HG02642 (cell line): ENCODE data around the gene MEF2A.

Experiments
- ATAC-seq: cut with Tn5 transposase; IDR thresholded peaks from one replicate; pipeline ENCODE4 v1.9.1; 2021; ENCODE audit warnings: mild to moderate bottlenecking; ENCODE audit not compliant: unreplicated experiment, poor library complexity

Gene MEF2A

DNA sequence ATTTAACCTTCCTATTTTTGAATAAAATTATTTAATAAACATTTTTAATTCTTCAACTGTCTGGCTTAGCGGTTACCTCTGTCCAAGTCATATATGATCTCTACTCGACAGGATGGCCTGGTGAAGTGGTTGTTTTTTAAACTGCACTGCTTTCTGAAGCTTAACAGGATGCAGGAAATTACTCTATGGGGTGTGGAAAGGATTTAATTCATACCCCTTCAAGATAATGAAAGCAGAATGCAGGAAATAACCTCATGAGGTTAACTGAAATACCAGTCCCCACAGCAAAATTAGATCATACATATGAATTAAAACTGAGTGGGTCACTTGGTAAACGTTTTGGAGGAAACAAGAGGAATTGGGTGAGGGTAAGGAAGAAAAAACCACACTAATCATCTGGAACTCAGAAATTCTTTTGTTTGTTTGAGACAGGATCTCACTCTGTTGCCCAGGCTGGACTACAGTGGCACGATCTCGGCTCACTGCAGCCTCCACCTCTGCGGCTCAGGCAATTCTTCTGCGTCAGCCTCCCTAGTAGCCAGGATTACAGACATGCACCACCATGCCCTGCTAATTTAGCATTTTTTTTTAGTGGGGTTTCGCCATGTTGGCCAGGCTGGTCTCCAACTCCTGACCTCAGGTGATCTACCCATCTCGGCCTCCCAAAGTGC, 117.4 kb downstream of the MEF2A start:
- no peak for ATAC-seq

DNA sequence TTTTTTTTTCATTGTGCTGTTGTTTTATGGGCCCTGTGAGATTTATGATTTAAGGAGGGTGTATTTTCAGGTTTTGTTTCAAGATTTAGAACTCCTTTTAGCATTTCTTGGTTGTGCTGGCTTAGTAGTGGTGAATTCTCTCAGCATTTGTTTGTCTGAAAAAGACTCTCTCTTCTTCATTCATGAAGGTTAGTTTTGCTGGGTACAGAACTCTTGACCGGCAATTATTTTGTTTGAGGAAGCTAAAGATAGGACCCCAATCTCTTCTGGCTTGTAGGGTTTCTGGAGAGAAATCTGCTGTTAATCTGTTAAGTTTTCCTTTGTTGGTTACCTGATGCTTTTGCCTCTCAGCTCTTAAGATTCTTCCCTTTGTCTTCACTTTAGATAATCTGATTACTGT, 120.5 kb downstream of the MEF2A start:
- ATAC-seq = no peak

DNA sequence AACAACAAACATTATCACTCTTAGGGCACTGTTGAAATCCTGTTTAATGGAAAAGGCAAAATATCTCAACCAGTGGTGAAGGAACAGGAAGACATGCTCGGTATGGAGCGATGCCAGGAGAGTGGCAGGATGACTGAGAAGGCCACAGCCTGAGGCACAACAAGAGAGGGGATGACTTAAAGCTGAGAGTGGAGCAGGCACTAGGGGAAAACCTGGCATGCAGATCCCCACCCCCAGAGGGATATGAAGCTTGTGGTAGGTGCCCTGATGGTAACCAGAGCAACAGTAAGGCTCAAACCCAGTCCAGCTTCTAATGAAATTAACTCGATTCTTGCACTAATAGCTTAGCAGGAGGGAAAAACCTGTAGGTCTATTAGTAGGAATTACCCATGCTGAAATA, 127.0 kb downstream of the MEF2A start:
- ATAC-seq = no peak

DNA sequence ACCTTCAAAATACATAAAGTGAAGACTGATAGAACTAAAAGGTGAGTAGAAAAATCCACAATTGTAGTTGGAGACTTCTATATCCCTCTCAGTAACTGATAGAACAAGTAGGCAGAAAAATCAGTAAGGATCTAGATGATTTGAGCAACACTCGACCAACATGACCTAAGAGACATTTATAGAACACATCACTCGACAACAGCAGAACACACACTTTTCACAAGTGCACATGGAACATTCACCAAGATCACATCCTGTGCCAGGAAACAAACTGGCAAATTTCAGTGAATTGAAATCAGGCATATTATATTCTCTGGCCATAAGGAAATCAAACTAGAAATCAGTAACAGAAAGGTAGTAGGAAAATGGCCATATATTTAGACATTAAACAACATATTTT, 130.3 kb downstream of the MEF2A start:
- ATAC-seq = no peak

DNA sequence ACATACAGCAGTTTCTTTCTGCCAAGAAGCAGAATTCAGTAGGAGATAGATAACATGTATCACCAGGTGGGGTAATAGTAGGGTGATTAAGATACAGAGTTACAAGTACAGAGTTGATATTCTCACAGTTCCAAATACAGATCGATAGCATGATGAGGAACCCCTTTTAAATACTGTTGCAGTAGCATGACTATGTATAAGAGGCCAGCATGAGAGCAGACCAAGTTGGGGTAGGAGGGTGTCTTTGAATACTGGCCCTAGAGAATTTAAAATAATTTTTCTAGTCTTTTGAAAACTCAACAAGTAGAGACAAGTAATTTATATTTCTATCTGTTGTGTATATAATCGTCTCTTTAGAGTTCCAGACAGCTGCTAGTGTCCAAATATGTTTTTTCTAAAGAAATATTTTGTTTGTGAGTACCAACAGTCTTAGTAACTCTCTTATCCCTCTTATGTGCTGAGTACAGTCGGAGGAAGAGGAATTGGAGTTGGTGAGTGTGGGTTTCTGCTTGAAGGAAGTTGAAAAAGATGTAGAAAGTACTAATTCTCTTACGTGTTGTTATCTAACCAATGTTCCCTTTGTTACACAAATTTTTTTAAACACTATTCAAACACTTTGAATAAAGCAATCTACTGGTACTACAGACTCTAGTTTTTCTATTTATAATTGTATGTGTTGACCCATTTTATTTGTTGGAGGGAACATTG, 137.3 kb downstream of the MEF2A start:
- ATAC-seq = no peak

DNA sequence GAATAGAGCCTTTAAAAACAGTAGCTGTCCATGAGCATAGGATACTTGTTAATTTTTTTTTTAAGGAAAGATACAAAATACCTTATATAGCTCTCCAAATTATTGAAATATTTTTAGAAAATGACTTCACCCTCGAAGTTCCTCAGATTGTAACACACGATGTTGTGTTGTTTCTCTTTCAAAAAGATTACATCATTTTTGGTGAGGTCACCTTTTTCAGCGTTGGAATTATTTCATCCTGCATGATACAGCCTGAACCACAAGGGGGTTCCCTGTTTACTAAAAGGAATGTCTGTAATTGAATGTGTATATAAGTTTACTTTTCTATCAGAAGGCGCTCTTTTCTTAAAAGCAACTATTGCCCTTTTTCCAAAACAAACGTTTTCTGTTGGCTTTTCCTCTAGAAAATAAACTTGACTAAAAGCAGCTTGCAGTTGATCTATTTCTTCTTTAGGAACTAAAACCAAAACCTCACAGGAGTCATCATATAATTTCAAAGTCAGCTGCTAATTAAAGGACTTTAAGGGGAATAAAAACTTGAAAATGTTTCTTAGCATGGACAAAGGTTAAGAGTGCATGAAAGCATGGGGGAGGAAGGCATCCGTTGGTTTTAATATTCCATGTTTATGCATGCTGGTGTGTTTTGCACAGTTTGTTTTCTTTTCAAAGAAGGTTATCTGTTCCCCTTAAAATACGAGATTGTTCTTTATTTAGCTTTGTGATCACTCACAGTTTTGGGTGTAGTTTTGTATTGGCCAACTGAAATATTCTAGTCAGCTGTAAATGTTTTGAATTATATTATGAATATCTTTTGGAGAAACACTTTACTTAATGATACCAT, 138.0 kb downstream of the MEF2A start:
- peak; percentile 69 for ATAC-seq

DNA sequence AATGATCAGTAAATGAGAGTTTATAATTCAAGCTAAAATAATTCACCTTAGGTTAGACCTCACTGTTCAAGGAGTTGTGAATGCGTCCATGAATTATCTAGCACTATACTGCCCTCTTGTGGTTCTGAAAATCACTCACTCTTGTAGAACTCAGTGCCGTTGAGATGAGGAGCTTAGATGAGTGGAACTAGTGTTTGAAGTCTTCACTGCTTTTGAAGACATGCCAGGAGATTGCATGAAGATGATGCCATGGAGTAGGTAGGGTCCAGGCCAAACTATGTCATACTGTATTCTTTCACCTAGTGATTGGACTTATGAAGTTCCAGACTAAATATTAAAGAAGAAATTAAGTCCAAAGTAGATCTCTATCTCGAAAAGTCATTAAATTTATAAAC, 138.7 kb downstream of the MEF2A start:
- ATAC-seq = no peak

DNA sequence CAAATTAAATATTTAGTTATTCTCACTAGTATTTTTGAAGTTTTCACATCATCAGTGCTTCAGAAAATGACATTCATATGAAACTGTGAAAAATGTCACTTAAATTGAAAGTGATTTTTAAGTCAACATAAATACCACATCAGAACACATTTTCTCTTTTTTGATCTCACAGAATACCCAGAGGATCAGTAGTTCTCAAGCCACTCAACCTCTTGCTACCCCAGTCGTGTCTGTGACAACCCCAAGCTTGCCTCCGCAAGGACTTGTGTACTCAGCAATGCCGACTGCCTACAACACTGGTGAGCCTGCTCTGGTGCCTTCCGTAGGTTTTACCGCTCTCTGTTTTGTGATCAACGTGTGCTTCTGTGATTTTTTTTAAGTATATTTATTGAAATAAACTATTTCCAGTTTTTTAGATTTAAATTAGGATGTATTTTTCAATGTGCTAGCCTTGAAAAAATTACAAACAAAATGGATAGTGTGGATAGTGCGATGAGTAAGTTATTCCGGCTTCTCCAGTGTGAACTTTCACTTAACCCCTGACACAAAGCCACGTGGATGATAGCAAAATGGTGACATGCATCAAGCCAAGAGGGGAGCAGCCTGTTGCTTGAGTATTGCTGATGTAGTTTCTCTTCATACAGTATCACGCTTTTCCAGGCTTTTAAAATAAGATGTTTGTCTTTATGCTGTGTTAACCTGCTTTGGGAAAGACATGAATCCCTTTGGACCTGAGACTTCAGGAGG, 140.9 kb downstream of the MEF2A start:
- ATAC-seq = no peak

DNA sequence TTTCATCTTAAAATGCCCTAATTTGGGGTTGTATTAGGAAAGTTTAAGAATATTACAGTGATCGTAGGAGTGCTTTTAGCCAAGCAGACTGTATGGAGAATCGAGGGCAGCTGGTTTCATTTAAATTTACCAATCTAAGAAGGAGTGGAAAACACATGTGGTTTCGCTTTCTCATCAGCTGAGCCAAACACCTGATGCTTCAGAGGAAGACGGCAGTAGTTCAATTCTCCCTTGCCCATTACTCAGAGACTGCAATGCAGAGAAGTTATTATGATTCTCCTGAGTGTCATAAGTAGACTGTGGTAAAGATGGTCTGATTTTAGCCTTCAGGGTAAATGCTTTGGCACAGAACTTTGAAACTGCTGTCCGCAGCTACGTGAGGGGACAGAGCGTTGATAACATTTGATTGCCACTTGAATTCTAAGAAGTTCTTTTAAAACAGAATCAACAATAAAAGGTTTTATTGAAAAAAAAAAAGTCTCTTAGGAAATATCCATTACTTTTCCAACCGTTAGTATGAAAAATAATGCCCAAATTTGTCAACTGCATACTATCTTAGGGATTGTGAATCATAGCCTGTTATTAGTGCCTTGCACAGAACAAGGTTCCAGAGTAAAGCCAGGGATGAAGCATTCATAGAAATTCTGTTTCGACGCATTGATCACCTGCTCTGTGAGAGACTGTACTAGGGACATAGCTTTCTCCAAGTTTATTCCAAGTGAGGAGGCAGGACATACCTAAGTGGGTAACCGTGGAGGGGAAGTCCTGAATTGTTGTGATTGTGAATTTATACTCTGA, 141.9 kb downstream of the MEF2A start:
- ATAC-seq = no peak

DNA sequence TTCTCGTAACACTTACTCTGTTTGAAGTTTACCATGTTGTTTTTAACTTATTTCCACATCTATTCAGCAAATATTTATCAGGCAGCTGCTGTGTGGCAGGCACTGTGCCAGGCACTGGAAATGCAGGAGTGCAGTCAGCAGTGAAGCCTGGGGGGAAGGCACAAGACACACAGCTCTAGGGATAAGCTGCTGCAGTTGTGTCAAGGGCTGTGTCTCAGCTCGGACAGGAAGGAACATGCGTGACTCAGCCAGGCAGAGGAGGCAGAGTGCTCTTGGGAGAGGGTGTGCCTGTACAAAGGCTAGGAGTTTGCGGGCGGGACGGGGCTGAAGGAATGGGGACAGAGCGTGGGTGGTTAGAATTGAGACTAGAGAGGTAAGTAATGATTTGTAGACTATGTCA, 142.8 kb downstream of the MEF2A start:
- no peak for ATAC-seq

DNA sequence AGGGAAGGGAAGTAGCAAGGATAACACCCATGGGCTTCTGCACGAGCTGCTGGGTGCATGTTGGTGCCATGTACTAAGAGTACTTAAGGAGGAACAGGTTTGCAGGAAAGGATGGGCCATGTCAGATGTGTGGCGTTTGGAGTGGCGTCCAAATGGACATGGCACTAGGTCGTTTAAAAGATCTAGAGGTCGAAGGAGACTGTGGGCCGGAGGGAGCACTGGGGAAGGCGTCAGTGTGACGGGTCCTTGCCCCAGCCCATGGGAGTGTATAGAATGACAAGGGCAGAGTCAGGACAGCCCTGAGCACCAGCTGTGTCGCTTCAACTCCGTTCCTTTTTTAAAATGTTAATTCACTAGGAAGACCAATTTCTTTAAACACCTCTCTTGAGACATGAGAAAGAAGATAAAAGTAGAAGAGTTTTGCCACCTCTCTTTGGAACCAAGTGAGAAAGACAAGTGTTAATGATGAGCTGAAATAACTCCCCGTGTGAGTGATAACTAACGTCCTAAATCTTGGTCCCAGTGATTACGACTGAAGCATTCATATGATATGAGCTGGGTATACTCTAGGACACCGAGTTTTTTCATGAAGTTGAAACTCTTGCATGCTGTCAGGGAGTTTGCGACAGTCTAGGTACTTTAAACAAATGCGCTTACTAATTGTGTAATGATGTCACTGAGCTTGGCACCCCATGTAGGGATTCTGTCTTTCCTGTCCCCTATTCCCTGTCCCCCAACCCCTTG, 143.6 kb downstream of the MEF2A start:
- ATAC-seq = no peak

DNA sequence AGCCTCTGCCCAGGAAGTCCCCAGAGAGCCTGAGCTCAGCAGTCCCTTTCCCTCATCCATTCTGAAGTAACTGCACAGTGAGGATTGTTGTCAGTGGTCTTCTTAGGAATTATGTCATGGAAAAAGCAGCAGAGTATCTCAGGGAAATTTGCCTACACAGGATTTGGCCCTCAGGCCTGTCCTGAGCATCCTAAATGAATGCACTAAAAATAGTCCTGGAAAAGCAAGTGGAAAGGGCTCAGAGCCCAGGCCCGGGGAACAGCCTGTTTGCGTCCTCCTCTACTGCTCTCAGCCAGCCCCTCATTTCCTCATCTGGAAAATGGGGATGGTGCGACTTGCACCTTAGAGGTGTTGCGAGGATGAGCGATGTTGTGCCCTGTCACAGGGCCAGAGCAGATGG, 145.8 kb downstream of the MEF2A start:
- no peak for ATAC-seq

DNA sequence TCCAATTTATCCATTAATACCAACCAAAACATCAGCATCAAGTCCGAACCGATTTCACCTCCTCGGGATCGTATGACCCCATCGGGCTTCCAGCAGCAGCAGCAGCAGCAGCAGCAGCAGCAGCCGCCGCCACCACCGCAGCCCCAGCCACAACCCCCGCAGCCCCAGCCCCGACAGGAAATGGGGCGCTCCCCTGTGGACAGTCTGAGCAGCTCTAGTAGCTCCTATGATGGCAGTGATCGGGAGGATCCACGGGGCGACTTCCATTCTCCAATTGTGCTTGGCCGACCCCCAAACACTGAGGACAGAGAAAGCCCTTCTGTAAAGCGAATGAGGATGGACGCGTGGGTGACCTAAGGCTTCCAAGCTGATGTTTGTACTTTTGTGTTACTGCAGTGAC, 146.6 kb downstream of the MEF2A start:
- no peak for ATAC-seq

DNA sequence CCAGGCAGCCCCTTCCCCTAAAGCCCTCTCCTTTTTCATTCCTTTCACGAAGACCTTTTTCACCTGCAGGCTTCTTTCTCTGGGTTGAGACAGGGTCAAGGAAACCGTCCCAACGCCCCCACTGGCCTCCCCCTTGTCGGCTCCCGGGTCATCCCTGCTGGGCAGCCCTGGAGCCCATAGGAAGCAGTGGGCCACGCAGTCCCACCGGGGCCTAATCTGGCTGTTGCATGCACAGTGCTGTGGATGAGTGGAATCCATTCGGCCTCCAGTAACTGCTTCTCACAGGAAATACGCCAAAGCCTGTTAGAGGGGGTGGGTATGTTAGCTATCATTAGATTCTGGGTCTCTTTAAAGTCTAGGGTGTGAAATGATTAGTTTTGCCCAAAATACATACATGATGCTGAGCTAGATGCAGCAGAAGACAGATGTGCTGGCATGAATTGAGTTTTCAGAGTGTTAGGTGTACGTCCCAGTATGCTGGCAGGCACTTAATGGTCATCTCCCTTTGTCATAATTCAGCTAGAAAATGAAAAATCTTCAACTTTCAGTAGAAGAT, 150.8 kb downstream of the MEF2A start:
- no peak for ATAC-seq

DNA sequence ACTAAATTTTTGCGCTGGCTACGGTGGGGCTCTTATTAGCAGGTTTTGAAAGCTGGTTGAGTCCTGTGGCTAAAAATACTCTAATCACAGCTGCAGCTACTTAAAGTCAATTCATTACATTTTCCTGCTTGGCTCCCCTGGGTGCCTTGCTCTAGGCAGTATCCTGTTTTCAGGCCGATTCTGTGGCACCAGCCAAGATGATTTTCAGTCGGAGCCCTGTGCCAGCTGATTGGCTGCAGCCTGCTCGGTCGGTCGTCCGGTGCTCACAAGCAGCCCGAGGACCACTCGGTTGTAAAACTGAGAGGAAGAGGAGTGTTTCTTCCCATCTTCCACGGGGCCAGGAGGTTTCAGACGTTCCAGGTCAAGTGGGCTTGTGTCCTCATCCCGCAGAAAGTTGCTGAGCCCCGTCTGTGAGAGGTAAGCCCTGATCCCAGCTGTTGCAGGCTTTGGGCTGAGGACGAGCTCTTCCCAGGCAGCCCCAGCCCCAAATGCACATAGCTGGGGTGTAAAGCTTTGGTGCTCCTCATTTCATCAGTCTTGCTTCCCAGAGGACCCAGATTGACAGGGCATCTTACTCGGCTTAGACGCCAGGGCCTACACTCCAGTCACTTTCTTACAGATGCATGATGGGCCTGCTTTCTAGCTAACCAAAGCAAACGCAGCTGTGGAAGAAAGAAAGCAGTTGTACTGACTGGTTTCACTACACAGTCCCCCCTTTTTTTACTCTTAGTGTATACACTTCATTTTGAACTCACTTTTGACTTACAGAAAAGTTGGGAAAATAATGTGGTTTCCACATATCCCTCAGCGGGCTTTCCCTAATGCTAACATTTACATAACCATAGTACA, 151.6 kb downstream of the MEF2A start:
- ATAC-seq = peak; percentile 37

DNA sequence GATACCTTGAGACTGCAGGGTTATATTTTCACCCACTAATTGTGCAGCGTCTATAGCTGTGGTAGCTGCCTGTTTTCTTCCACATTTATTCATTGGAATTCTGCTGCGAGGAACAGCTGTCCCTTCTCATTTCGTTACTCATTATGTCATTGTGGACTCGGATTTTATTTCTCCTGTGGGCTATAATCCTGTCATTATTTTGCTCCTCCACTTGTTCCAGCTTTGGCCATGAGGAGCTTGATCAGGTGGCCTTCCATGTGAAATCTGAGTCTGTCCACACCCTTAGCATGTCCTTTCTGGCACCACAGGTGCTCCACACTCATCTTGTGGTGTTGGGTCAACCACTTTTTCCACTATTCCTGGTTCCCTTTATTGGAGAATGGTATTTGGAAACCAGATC, 152.6 kb downstream of the MEF2A start:
- ATAC-seq = no peak

DNA sequence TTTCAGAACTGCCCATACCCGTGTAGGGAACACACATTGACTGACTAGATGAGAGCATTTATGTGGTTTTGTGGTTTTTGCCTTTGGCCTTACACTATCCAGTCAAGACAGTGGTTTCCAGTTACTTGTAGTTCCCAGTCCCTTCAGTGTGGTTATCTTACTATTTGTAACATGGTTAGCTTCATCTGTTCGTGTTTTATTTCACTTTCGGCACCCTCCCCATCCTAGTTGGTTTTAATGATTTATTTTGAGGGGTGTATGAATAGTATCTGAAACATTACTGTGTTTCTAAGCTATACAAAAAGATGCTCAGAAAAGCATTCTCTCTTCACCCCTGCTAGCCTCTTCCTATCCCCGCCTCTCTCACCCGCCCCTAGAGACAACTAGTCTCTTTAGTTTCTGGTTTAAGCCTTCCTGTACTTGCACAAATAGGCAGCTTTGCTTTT, 153.3 kb downstream of the MEF2A start:
- peak; percentile 81 for ATAC-seq

DNA sequence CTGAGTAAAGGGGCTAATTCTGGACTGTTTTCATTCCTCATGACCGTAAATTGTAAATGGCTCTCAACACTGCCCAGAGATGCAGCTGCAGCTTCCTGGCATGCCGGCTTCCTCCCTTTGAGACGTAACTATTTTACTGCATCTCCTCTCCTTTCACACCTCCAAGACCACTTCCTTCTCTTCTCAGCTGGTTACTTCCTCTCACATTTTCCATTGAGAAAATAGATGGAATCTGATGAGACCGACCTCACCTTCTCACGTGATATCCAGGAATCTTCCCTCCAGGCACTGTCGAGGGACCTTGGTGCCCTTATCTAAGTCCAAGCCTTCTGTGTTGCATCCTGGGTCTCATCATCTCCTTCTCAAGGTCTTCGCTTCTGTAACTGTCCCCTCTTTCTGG, 154.7 kb downstream of the MEF2A start:
- no peak for ATAC-seq
